ENCODE data around the gene GPALPP1.
"Not testable (repeated sequence)": the region's sequence is repeated elsewhere in the genome, so short reads cannot be mapped to it uniquely, and the experiment has no call there.

GPALPP1 gene

GRCh38 chr13:45063889-45064288 is 74.6 kb downstream of the GPALPP1 start:
- DNase-seq: not testable (repeated sequence)

- DNase-seq: no peak
Observed at GRCh38 chr13:45064889-45065288, 75.6 kb downstream of the GPALPP1 start.

- DNase-seq: no peak
Observed at GRCh38 chr13:45068036-45069001, 79.0 kb downstream of the GPALPP1 start.

- DNase-seq: no peak
Observed at GRCh38 chr13:45073809-45074208, 84.5 kb downstream of the GPALPP1 start.

- no peak for DNase-seq
Observed at GRCh38 chr13:45074721-45075120, 85.4 kb downstream of the GPALPP1 start.

GRCh38 chr13:45078003-45078402 is 88.7 kb downstream of the GPALPP1 start:
- no peak for DNase-seq
